ENCODE measurements around the gene HEBP1.

The HEBP1 gene

GRCh38 chr12:13032164-13032563 is 32.1 kb upstream of the HEBP1 start:
- TF ChIP-seq CTCF (conservative IDR thresholded peaks at IDR 0.05; ENCODE audit: low read depth, low read length), result no peak
- no peak for DNase-seq (ENCODE audit: low read depth)
- H3K4me3 ChIP-seq (ENCODE audit: low read length), result no peak overlapping the region

GRCh38 chr12:13030541-13031291 is 30.7 kb upstream of the HEBP1 start:
- no peak for TF ChIP-seq CTCF (conservative IDR thresholded peaks at IDR 0.05; ENCODE audit: low read depth, low read length)
- DNase-seq (ENCODE audit: low read depth), result no peak
- H3K4me3 ChIP-seq (ENCODE audit: low read length), result no peak overlapping the region

- DNase-seq (ENCODE audit: low read depth), result no peak
- H3K4me3 ChIP-seq (ENCODE audit: low read length), result no peak overlapping the region
- no peak for TF ChIP-seq CTCF (conservative IDR thresholded peaks at IDR 0.05; ENCODE audit: low read depth, low read length)
These were observed 28.9 kb upstream of the HEBP1 start for GRCh38 chr12:13028825-13029570.

- DNase-seq (ENCODE audit: low read depth), result no peak
- H3K4me3 ChIP-seq (ENCODE audit: low read length), result no peak overlapping the region
- TF ChIP-seq CTCF (conservative IDR thresholded peaks at IDR 0.05; ENCODE audit: low read depth, low read length), result no peak
These were observed 27.4 kb upstream of the HEBP1 start for GRCh38 chr12:13027508-13027907.

GRCh38 chr12:13027032-13027431 is 27.0 kb upstream of the HEBP1 start:
- DNase-seq (ENCODE audit: low read depth), result no peak
- no peak for TF ChIP-seq CTCF (conservative IDR thresholded peaks at IDR 0.05; ENCODE audit: low read depth, low read length)
- H3K4me3 ChIP-seq (ENCODE audit: low read length), result no peak overlapping the region

GRCh38 chr12:13026286-13026685 is 26.2 kb upstream of the HEBP1 start:
- no peak for TF ChIP-seq CTCF (conservative IDR thresholded peaks at IDR 0.05; ENCODE audit: low read depth, low read length)
- DNase-seq (ENCODE audit: low read depth), result no peak
- no peak overlapping the region for H3K4me3 ChIP-seq (ENCODE audit: low read length)

- no peak overlapping the region for H3K4me3 ChIP-seq (ENCODE audit: low read length)
- DNase-seq (ENCODE audit: low read depth), result no peak
- no peak for TF ChIP-seq CTCF (conservative IDR thresholded peaks at IDR 0.05; ENCODE audit: low read depth, low read length)
These were observed 24.5 kb upstream of the HEBP1 start for GRCh38 chr12:13024531-13024916.

All from retinal pigment epithelial cell (primary cell).